Caco-2 (cell line): ENCODE measurements around the gene ZFAND4. TPM values are rescaled to one million over a fixed set of nuclear protein-coding genes. Genes with fewer than 3 reads are reported as not detected.
A peak's percentile ranks its signal among the peaks of the same experiment; 100 is the strongest.
"Not testable (repeated sequence)": the region's sequence is repeated elsewhere in the genome, so short reads cannot be mapped to it uniquely, and the experiment has no call there.

Source experiments
- BruUV-seq: library from RNA; stranded (reverse); fragments of 400-500 nt; replicated peaks from 2 replicates; lab custom pipeline; 2021; lab: Mats Ljungman, UMichigan
- CTCF ChIA-PET: fragments of 300-600 bp; sonication (Branson Sonifier 250); formaldehyde crosslinking; loops from one replicate; lab custom pipeline; 2022; ENCODE audit warnings: antibody characterized with exemption; lab: Charles Lee
- POLR2A ChIA-PET: fragments of 300-600 bp; sonication (Branson Sonifier 250); formaldehyde crosslinking; loops from one replicate; lab custom pipeline; 2022; ENCODE audit warnings: antibody characterized with exemption; lab: Charles Lee
- DNase-seq, 2 experiments: peaks; one replicate each; pipeline versions ENCODE4 v3.0.0 to v3.0.0-alpha.2; 2020 to 2022
- H3K27me3 ChIP-seq: replicated peaks from 2 replicates; pipeline ENCODE4 v1.6.0; 2011; ENCODE audit warnings: low read length; ENCODE audit not compliant: control insufficient read depth, insufficient read depth
- H3K36me3 ChIP-seq: 2 replicates; pipeline ENCODE4 v1.5.1; 2011; ENCODE audit warnings: low read length; ENCODE audit not compliant: control insufficient read depth, insufficient read depth
- H3K4me1 ChIP-seq: fragments of 250-450 bp; sonication (Bioruptor Pico); 2 replicates; pipeline ENCODE4 v1.5.1; 2020; ENCODE audit warnings: mild to moderate bottlenecking
- H3K4me3 ChIP-seq: 2 replicates; pipeline ENCODE4 v1.5.1; 2011; ENCODE audit warnings: low read depth, mild to moderate bottlenecking, control low read depth, low read length
- H3K9me3 ChIP-seq: fragments of 250-450 bp; sonication (Bioruptor Pico); 2 replicates; pipeline ENCODE4 v1.5.1; 2020; ENCODE audit warnings: mild to moderate bottlenecking, moderate library complexity
- H3K27ac Mint-ChIP-seq: one replicate; pipeline ENCODE4 v1.8.0; 2022; ENCODE audit warnings: mixed read lengths; ENCODE audit not compliant: unreplicated experiment
- H3K27me3 Mint-ChIP-seq: one replicate; pipeline ENCODE4 v1.8.0; 2022; ENCODE audit warnings: mixed read lengths; ENCODE audit not compliant: insufficient read depth, unreplicated experiment
- H3K36me3 Mint-ChIP-seq: one replicate; pipeline ENCODE4 v1.8.0; 2022; ENCODE audit warnings: mild to moderate bottlenecking, mixed read lengths; ENCODE audit not compliant: insufficient read depth, unreplicated experiment
- H3K4me1 Mint-ChIP-seq: one replicate; pipeline ENCODE4 v1.8.0; 2022; ENCODE audit warnings: low read depth, mixed read lengths; ENCODE audit not compliant: unreplicated experiment
- H3K4me3 Mint-ChIP-seq: one replicate; pipeline ENCODE4 v1.8.0; 2022; ENCODE audit warnings: mild to moderate bottlenecking, moderate library complexity, mixed read lengths; ENCODE audit not compliant: unreplicated experiment
- H3K9me3 Mint-ChIP-seq: one replicate; pipeline ENCODE4 v1.8.0; 2022; ENCODE audit warnings: mixed read lengths; ENCODE audit not compliant: unreplicated experiment
- CTCF ChIP-seq, 2 experiments: fragments of 200-600 bp in 1 of 2; IDR thresholded peaks; 1 replicate in 1 of 2; 2 replicates in 1 of 2; pipeline versions ENCODE4 v1.5.1 to v1.8.0; 2011 to 2022; ENCODE audit warnings: antibody characterized with exemption in 1 of 2, control low read depth in 1 of 2, inconsistent platforms in 1 of 2, low read depth in 1 of 2, low read length in 1 of 2, mild to moderate bottlenecking in 1 of 2, moderate library complexity in 1 of 2; ENCODE audit not compliant: insufficient read depth in 1 of 2, severe bottlenecking in 1 of 2, unreplicated experiment in 1 of 2
- intact Hi-C: fragments of 100-400 bp; cut with micrococcal nuclease; formaldehyde crosslinking; loops from one replicate; pipeline ENCODE4 v1.10.0; 2022; ENCODE audit not compliant: unreplicated experiment
- total RNA-seq: library from RNA; stranded (reverse); gene quantifications from 2 replicates; pipeline ENCODE4 v1.2.3, GENCODE V29; 2022

ZFAND4 gene
- total RNA-seq, 1 experiment from 2014 or later = 9.3 TPM

- H3K27me3 Mint-ChIP-seq, H3K4me3 ChIP-seq, H3K27ac Mint-ChIP-seq, DNase-seq, BruUV-seq, intact Hi-C loops, CTCF ChIA-PET, H3K36me3 ChIP-seq, H3K27me3 ChIP-seq, POLR2A ChIA-PET, H3K9me3 ChIP-seq, H3K9me3 Mint-ChIP-seq, H3K36me3 Mint-ChIP-seq, H3K4me1 ChIP-seq: not testable (repeated sequence)
- Mint-ChIP-seq H3K4me1 (peaks cover 16% of the 10 kb centered on the region), H3K4me3 (peak overlapping the region; percentile 48)
These were observed 37.7 kb upstream of the ZFAND4 start for GRCh38 chr10:45710200-45710796.

- H3K27me3 ChIP-seq, DNase-seq, BruUV-seq, CTCF ChIA-PET, H3K27ac Mint-ChIP-seq, H3K4me1 Mint-ChIP-seq, H3K4me3 ChIP-seq, H3K9me3 Mint-ChIP-seq, H3K27me3 Mint-ChIP-seq, H3K36me3 ChIP-seq, H3K4me3 Mint-ChIP-seq, POLR2A ChIA-PET, H3K9me3 ChIP-seq, H3K36me3 Mint-ChIP-seq, H3K4me1 ChIP-seq, intact Hi-C loops: not testable (repeated sequence)
These were observed 5.9 kb upstream of the ZFAND4 start for GRCh38 chr10:45678467-45678866.

GRCh38 chr10:45675388-45675787 is 2.8 kb upstream of the ZFAND4 start:
- no peaks in the 10 kb centered on the region for H3K9me3 ChIP-seq
- no peaks in the 10 kb centered on the region for H3K27me3 ChIP-seq
- ChIA-PET CTCF (no interaction called here), POLR2A (no interaction called here)
- Mint-ChIP-seq H3K36me3 (peaks cover 6% of the 10 kb centered on the region), H3K4me1 (peaks cover 7% of the 10 kb centered on the region), H3K9me3 (no peaks in the 10 kb centered on the region), H3K4me3 (no peak overlapping the region), H3K27ac (no peak overlapping the region), H3K27me3 (peaks cover 7% of the 10 kb centered on the region)
- DNase-seq = no peak
- no TSS peak for BruUV-seq
- TF ChIP-seq CTCF (IDR thresholded peaks at IDR 0.05; ENCODE audit: insufficient read depth in 1 of 2, low read depth in 1 of 2, low read length in 1 of 2, severe bottlenecking in 1 of 2, unreplicated experiment in 1 of 2) = no peak
- intact Hi-C loops = no loop called here
- H3K4me3 ChIP-seq = no peak overlapping the region
- 0 out of 2 replicates have a peak, but pooled peaks cover 5% of the 10 kb centered on the region for H3K4me1 ChIP-seq
- H3K36me3 ChIP-seq = no peaks in the 10 kb centered on the region

GRCh38 chr10:45673074-45673648 is 589 bp upstream of the ZFAND4 start:
- peak overlapping the region; percentile 43 for H3K4me3 ChIP-seq
- H3K4me1 ChIP-seq = 0 out of 2 replicates have a peak, but pooled peaks cover 5% of the 10 kb centered on the region
- intact Hi-C loops = loop anchor here (5.0 kb wide), 3 partner anchors 116 to 666 kb away; no protein-coding TSS in a partner anchor
- peak in 1 of 2 experiments; percentile 39 for DNase-seq
- H3K9me3 Mint-ChIP-seq = no peaks in the 10 kb centered on the region
- H3K4me1 Mint-ChIP-seq = peaks cover 7% of the 10 kb centered on the region
- POLR2A ChIA-PET = no interaction called here
- H3K36me3 ChIP-seq = no peaks in the 10 kb centered on the region
- H3K36me3 Mint-ChIP-seq = peaks cover 6% of the 10 kb centered on the region
- H3K9me3 ChIP-seq = no peaks in the 10 kb centered on the region
- TF ChIP-seq CTCF (IDR thresholded peaks at IDR 0.05; ENCODE audit: insufficient read depth in 1 of 2, low read depth in 1 of 2, low read length in 1 of 2, severe bottlenecking in 1 of 2, unreplicated experiment in 1 of 2) = no peak
- H3K4me3 Mint-ChIP-seq = peak overlapping the region; percentile 80
- CTCF ChIA-PET = interaction anchor here (1.0 kb wide), 1 partner anchor 211 kb away, joined by 3 read pairs; no protein-coding TSS in a partner anchor
- H3K27me3 Mint-ChIP-seq = peaks cover 16% of the 10 kb centered on the region
- TSS peak; percentile 85 for BruUV-seq
- H3K27ac Mint-ChIP-seq = peak overlapping the region; percentile 55
- H3K27me3 ChIP-seq = no peaks in the 10 kb centered on the region

GRCh38 chr10:45671300-45671699 is 1.3 kb downstream of the ZFAND4 start:
- not testable (repeated sequence) for H3K27me3 Mint-ChIP-seq, H3K9me3 ChIP-seq, H3K36me3 Mint-ChIP-seq, H3K4me1 ChIP-seq, H3K36me3 ChIP-seq, DNase-seq, H3K27me3 ChIP-seq, H3K4me1 Mint-ChIP-seq, H3K9me3 Mint-ChIP-seq, BruUV-seq
- CTCF ChIA-PET = interaction anchor here (1.2 to 1.7 kb wide), 2 partner anchors 204 to 206 kb away, joined by 5 to 18 read pairs; no protein-coding TSS in a partner anchor
- peak overlapping the region; percentile 55 for H3K27ac Mint-ChIP-seq
- peak overlapping the region; percentile 80 for H3K4me3 Mint-ChIP-seq
- H3K4me3 ChIP-seq = peak overlapping the region; percentile 62
- POLR2A ChIA-PET = interaction anchor here (0.6 kb wide), 1 partner anchor 147 kb away, joined by 5 read pairs; no protein-coding TSS in a partner anchor
- intact Hi-C loops = loop anchor here (5.0 kb wide), 3 partner anchors 114 to 664 kb away; no protein-coding TSS in a partner anchor
